SK-N-SH treated with all-trans-retinoic acid at 6 μM for 48 hours (cell line): ENCODE results near the gene MYOD1.

Experiments
- ATAC-seq: fragments of 200-7000 bp; cut with Tn5 transposase; 3 replicates; pipeline ENCODE4 v1.9.1; 2020; ENCODE audit warnings: mild to moderate bottlenecking, moderate library complexity
- ARNTL ChIP-seq: fragments of 450-650 bp; formaldehyde crosslinking; IDR thresholded peaks from 2 replicates; pipeline ENCODE4 v1.5.0; 2020; ENCODE audit warnings: low read depth, mild to moderate bottlenecking, moderate library complexity, borderline replicate concordance
- BACH2 ChIP-seq: fragments of 250-450 bp; sonication (Bioruptor Pico); IDR thresholded peaks from 2 replicates; pipeline ENCODE4 v1.9.0; 2021; ENCODE audit warnings: mild to moderate bottlenecking, borderline replicate concordance
- CSDC2 ChIP-seq: fragments of 250-450 bp; sonication (Bioruptor Pico); IDR thresholded peaks from 2 replicates; pipeline ENCODE4 v1.5.0; 2020; ENCODE audit warnings: mild to moderate bottlenecking, moderate library complexity
- ESRRG ChIP-seq: fragments of 250-450 bp; sonication (Bioruptor Pico); IDR thresholded peaks from 2 replicates; pipeline ENCODE4 v1.6.1; 2021; ENCODE audit warnings: mild to moderate bottlenecking
- GLIS3 ChIP-seq: fragments of 250-450 bp; sonication (Bioruptor Pico); IDR thresholded peaks from 2 replicates; pipeline ENCODE4 v1.5.0; 2020; ENCODE audit warnings: mild to moderate bottlenecking, moderate library complexity
- ISL1 ChIP-seq: fragments of 250-450 bp; sonication (Bioruptor Pico); IDR thresholded peaks from 2 replicates; pipeline ENCODE4 v2.1.2; 2022; ENCODE audit warnings: mild to moderate bottlenecking, moderate library complexity
- OSR1 ChIP-seq: fragments of 250-450 bp; sonication (Bioruptor Pico); IDR thresholded peaks from 2 replicates; pipeline ENCODE4 v1.8.0; 2022; ENCODE audit warnings: moderate library complexity, mild to moderate bottlenecking, inconsistent platforms
- POU6F1 ChIP-seq: fragments of 250-450 bp; sonication (Bioruptor Pico); IDR thresholded peaks from 2 replicates; pipeline ENCODE4 v1.8.0; 2021; ENCODE audit warnings: low read depth, mild to moderate bottlenecking, moderate library complexity, borderline replicate concordance
- PPARA ChIP-seq: fragments of 250-450 bp; sonication (Bioruptor Pico); IDR thresholded peaks from 2 replicates; pipeline ENCODE4 v1.5.0; 2020; ENCODE audit warnings: mild to moderate bottlenecking, borderline replicate concordance
- RARB ChIP-seq: fragments of 250-450 bp; sonication (Bioruptor Pico); IDR thresholded peaks from 2 replicates; pipeline ENCODE4 v1.8.0; 2021; ENCODE audit warnings: mild to moderate bottlenecking, moderate library complexity
- SNAI2 ChIP-seq: fragments of 250-450 bp; sonication (Bioruptor Pico); IDR thresholded peaks from 2 replicates; pipeline ENCODE4 v1.5.0; 2020; ENCODE audit warnings: mild to moderate bottlenecking, moderate library complexity
- TCF4 ChIP-seq: fragments of 250-450 bp; sonication (Bioruptor Pico); IDR thresholded peaks from 2 replicates; pipeline ENCODE4 v1.8.0; 2021; ENCODE audit warnings: mild to moderate bottlenecking, moderate library complexity, borderline replicate concordance
- TOX ChIP-seq: fragments of 250-450 bp; sonication (Bioruptor Pico); IDR thresholded peaks from 2 replicates; pipeline ENCODE4 v1.8.0; 2021; ENCODE audit warnings: mild to moderate bottlenecking, moderate library complexity, borderline replicate concordance
- TSHZ2 ChIP-seq: fragments of 250-450 bp; sonication (Bioruptor Pico); IDR thresholded peaks from 2 replicates; pipeline ENCODE4 v1.5.0; 2020; ENCODE audit warnings: mild to moderate bottlenecking, moderate library complexity
- ZC3H10 ChIP-seq: fragments of 250-450 bp; sonication (Bioruptor Pico); IDR thresholded peaks from 2 replicates; pipeline ENCODE4 v1.5.1; 2021; ENCODE audit warnings: mild to moderate bottlenecking, moderate library complexity
- ZFP3 ChIP-seq: fragments of 250-450 bp; sonication (Bioruptor Pico); IDR thresholded peaks from 2 replicates; pipeline ENCODE4 v1.5.0; 2020; ENCODE audit warnings: mild to moderate bottlenecking, moderate library complexity
- ZNF565 ChIP-seq: fragments of 450-650 bp; formaldehyde crosslinking; conservative IDR thresholded peaks from 2 replicates; pipeline ENCODE4 v1.5.0; 2020; ENCODE audit warnings: low read depth, mild to moderate bottlenecking, moderate library complexity
- ZNF8 ChIP-seq: fragments of 450-650 bp; formaldehyde crosslinking; IDR thresholded peaks from 2 replicates; pipeline ENCODE4 v1.5.0; 2020; ENCODE audit warnings: mild to moderate bottlenecking, moderate library complexity
- TF ChIP-seq, protein P1 (sequence below): fragments of 250-450 bp; sonication (Bioruptor Pico); IDR thresholded peaks from 2 replicates; pipeline ENCODE4 v1.5.1; 2020; ENCODE audit warnings: low read depth, mild to moderate bottlenecking, moderate library complexity
- TF ChIP-seq, protein P2 (sequence below): fragments of 250-450 bp; sonication (Bioruptor Pico); IDR thresholded peaks from 2 replicates; pipeline ENCODE4 v1.8.0; 2020; ENCODE audit warnings: mild to moderate bottlenecking, moderate library complexity, borderline replicate concordance
- TF ChIP-seq, protein P3 (sequence below): fragments of 250-450 bp; sonication (Bioruptor Pico); IDR thresholded peaks from 2 replicates; pipeline ENCODE4 v1.5.1; 2021; ENCODE audit warnings: mild to moderate bottlenecking, moderate library complexity

MYOD1 gene

DNA sequence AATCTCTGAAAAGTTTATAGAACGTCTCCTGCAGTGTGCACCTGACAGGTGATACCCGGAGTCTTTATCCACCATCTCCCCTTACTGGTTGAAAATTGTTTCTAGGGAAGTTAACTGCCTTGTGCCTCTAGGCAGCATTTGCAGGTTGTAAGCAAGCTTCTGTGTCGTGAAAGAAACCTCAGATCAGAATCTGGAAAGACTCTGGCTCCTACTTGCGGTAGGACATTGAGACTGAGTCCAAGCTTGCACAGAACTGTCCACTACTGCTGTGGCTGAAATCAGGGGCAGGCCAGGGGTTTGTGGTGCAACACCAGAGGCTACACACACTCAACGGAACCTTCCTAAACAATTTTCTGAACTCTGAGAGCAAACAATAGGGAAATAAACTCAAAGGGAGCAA lies 34.8 kb upstream of the MYOD1 start:
- TF ChIP-seq ESRRG (CRISPR knock-in tag) (no peak), OSR1 (no peak), TOX (no peak), ZNF8 (no peak), PPARA (CRISPR knock-in tag) (no peak), ZC3H10 (CRISPR knock-in tag) (no peak), ISL1 (CRISPR knock-in tag) (no peak), ZFP3 (CRISPR knock-in tag) (no peak)
- TF ChIP-seq, protein P1, sequence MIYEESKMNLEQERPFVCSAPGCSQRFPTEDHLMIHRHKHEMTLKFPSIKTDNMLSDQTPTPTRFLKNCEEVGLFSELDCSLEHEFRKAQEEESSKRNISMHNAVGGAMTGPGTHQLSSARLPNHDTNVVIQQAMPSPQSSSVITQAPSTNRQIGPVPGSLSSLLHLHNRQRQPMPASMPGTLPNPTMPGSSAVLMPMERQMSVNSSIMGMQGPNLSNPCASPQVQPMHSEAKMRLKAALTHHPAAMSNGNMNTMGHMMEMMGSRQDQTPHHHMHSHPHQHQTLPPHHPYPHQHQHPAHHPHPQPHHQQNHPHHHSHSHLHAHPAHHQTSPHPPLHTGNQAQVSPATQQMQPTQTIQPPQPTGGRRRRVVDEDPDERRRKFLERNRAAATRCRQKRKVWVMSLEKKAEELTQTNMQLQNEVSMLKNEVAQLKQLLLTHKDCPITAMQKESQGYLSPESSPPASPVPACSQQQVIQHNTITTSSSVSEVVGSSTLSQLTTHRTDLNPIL (CRISPR knock-in tag): no peak
- TF ChIP-seq, protein P2, sequence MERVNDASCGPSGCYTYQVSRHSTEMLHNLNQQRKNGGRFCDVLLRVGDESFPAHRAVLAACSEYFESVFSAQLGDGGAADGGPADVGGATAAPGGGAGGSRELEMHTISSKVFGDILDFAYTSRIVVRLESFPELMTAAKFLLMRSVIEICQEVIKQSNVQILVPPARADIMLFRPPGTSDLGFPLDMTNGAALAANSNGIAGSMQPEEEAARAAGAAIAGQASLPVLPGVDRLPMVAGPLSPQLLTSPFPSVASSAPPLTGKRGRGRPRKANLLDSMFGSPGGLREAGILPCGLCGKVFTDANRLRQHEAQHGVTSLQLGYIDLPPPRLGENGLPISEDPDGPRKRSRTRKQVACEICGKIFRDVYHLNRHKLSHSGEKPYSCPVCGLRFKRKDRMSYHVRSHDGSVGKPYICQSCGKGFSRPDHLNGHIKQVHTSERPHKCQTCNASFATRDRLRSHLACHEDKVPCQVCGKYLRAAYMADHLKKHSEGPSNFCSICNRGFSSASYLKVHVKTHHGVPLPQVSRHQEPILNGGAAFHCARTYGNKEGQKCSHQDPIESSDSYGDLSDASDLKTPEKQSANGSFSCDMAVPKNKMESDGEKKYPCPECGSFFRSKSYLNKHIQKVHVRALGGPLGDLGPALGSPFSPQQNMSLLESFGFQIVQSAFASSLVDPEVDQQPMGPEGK (CRISPR knock-in tag): no peak
- ATAC-seq: no peak

DNA sequence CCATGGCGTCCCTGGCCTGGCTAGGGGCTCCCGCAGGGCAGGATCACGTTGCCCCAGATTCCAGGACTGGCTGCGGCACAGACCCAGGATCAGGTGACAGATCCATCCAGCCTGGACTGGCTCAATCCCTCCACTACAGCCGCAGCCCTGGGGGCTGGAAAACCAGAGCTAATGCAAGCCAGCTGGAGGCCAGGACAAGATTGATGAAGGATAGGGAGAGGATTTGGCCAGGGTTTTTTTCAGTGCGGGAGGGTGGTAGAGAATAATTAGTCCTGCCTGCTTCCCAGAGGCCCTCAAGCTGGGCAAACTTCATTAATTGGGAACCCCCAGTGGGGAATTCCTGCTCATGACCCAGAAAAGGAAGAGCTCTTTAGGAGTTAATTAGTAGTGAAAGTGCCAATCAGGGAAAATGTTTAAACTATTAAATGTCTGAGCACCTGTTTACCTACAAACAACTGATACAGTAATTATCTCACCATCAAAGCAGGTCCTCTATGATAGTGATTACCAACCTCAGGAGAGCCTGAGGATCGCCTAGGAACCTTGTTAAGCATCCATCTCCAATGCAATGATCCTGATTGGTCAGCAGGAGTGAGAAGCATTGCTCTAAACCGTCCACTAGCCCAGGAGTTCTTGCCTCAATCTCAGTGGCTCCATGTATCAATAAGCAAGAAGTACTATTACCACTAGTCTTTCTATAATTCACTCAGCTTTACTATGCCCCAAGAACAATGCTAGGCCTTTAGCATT lies 33.0 kb upstream of the MYOD1 start:
- TF ChIP-seq TSHZ2 (CRISPR knock-in tag): peak; percentile 23; the same call in 1 of the 2 replicates
- no peak for TF ChIP-seq ISL1 (CRISPR knock-in tag)
- TF ChIP-seq TCF4 (CRISPR knock-in tag): peak; percentile 92
- TF ChIP-seq ZNF8: 0 out of 2 replicates have a peak, but pooled peaks have one; percentile 29
- TF ChIP-seq GLIS3 (CRISPR knock-in tag): no peak
- peak; percentile 86 for ATAC-seq

DNA sequence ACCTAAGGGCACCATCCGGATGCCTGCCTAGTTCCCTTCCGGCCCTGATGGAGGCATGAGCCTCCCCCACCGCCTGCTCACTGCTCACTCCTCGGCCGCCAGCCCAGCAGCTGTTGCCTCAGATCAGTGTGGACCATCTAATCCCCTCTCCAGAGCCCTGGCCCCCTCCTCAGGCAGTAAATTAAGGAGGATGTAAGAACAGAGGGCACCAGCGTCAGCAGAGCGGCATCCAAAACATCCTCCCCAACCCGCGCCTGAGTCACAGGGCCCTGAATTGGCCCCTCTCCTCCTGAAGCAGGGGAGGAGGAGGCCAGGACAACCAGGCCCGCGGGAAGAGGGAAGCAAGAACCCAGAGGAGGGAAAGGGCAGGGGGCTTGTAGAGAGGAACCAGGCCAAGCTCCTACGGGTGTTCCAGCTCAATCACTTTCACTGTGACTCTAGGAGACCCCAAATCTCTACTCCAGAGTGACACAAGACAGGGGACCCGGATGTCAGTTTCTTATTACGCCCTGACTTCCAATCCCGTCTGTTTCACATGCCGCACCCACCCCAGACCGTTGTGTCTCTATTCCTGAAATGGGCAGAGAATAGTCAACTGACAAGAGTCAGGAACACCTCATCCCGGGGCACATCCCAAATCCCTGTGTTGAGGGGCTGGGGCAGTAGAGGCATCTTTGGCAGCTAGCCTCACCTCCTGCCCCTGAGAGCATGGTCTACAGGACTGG lies 31.3 kb upstream of the MYOD1 start:
- no peak for ATAC-seq
- TF ChIP-seq POU6F1 (CRISPR knock-in tag) (no peak), ZNF565 (no peak), TOX (no peak), ZFP3 (CRISPR knock-in tag) (no peak)

DNA sequence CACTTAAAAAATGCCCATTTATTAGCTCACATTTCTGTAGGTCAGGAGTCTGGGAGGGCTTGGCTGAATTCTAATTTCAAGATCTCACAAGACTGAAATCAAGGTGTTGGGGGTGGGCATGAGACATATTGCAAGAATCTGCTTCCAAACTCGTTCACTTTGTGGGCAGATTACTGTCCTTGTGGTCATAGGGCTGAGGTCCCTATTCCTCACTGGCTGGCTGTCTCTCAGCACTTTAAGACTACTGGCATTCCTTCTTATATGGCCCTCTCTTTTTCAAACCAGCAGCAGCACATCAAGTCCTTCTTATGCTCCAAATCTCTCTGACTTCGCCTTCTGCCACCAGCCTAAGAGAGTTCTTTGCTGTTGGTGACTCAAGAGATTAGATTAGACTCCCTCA lies 27.8 kb upstream of the MYOD1 start:
- TF ChIP-seq RARB: no peak
- TF ChIP-seq, protein P3, sequence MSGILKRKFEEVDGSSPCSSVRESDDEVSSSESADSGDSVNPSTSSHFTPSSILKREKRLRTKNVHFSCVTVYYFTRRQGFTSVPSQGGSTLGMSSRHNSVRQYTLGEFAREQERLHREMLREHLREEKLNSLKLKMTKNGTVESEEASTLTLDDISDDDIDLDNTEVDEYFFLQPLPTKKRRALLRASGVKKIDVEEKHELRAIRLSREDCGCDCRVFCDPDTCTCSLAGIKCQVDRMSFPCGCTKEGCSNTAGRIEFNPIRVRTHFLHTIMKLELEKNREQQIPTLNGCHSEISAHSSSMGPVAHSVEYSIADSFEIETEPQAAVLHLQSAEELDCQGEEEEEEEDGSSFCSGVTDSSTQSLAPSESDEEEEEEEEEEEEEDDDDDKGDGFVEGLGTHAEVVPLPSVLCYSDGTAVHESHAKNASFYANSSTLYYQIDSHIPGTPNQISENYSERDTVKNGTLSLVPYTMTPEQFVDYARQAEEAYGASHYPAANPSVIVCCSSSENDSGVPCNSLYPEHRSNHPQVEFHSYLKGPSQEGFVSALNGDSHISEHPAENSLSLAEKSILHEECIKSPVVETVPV (CRISPR knock-in tag): no peak
- no peak for TF ChIP-seq OSR1
- TF ChIP-seq ESRRG (CRISPR knock-in tag): no peak
- TF ChIP-seq TOX: no peak
- no peak for TF ChIP-seq TCF4 (CRISPR knock-in tag)
- no peak for TF ChIP-seq BACH2 (CRISPR knock-in tag)
- TF ChIP-seq, protein P1 (CRISPR knock-in tag): no peak
- no peak for TF ChIP-seq GLIS3 (CRISPR knock-in tag)
- TF ChIP-seq SNAI2: no peak
- no peak for TF ChIP-seq CSDC2 (CRISPR knock-in tag)
- no peak for TF ChIP-seq ZC3H10 (CRISPR knock-in tag)
- TF ChIP-seq TSHZ2 (CRISPR knock-in tag): no peak
- TF ChIP-seq ARNTL (CRISPR knock-in tag): no peak
- ATAC-seq: no peak
